Activated T-helper 1 cell treated with Interleukin-2 at 50 U/mL for 16 hours (primary cell): Measurements from ENCODE around the gene AHRR.
"Not testable (repeated sequence)": the region's sequence is repeated elsewhere in the genome, so short reads cannot be mapped to it uniquely, and the experiment has no call there.

Experiments used
- DNase-seq: peaks from one replicate; pipeline ENCODE4 v3.0.0-alpha.2; 2020; ENCODE audit warnings: low read depth

AHRR gene

DNA sequence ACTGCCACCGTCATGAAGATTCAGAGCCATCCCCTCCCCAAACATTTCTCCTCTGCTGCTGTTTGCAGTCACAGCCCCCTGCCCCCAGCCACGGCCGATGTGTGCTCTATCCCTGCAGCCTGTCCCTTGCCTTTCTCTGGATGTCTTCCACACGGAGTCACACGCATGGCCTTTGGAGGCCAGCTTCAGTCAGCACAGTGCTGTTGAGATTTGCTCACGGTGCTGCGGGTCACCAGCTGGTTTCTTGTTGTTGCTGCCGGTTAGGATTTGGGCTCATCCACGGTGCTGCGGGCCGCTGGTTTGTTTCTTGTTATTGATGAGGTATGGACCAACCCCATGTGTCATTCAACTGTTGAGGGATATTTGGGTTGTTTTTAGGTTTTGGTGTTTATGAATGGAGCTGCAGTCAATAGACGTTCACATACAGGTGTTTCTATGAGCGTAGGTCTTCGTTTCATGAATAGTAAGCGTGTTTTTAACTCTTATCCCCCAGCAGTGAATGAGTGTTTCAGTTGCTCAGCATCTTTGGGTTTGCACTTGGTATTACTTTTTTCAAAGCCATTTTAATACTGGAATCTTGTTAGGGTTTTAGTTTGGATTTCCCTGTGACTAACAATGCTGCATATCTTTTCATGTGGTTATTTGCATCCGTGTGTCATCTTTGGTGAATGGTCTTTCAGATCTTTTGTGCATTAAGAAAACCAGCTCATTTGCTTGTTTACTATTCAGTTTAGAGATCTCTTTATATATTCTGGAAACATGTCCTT lies 57.6 kb downstream of the AHRR start:
- no peak for DNase-seq

DNA sequence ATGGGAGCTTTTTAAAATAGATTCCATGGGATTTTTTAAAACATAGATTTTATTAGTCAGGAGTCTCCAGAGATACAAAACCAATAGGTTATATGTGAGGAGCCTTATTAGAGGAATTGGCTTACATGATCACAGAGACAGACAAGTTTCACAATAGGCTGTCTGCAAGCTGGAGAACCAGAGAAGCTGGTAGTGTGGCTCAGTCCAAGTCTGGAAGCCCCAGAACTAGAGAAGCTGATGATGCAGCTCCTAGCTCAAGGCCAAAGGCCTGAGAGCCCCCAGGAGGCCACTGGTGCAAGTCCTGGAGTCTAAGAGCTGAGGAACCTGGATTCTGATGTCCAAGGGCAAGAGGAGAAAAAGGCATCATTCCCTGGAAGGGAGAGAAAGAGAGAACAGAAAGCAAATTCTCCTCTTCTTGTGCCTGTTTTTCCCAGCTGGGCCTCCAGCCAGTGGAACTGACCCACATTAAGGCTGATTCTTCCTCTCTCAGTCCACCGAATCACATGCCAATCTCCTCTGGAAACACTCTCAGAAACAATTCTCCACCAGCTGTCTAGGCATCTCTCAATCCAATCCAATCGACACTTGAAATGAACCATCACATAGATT lies 59.3 kb downstream of the AHRR start:
- DNase-seq, result no peak

GRCh38 chr5:383066-383465 lies 61.6 kb downstream of the AHRR start:
- DNase-seq, result no peak

DNA sequence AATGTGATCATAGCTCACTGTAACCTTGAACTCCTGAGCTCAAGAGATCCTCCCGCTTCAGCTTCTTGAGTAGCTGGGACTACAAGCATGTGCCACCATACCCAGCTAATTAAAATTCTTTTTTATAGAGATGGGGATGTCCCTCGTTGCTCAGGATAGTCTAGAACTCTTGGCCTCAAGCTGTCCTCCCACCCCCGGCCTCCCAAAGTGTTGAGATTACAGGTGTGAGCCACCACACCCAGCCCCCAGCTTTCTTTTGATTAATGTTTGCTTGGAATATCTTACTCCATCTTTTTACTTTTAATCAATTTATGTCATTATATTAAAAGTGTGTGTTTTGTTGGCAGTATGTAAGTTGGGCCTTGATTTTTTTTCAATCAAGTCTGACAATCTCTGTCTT lies 62.1 kb downstream of the AHRR start:
- no peak for DNase-seq

DNA sequence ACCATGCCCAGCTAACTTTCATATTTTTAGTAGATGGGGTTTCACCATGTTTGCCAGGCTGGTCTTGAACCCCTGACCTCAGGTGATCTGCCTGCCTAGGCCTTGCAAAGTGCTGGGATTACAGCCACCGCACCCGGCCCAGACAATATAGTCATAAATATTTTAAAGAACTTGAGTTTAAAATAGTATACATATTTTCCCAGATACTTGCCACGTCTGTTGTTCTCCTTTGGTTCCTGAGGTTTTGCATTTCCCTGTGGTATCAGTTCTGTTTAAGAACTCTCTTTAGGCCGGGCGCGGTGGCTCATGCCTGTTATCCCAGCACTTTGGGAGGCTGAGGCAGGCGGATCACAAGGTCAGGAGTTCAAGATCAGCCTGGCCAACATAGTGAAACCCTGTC lies 63.1 kb downstream of the AHRR start:
- not testable (repeated sequence) for DNase-seq

- no peak for DNase-seq
Observed at GRCh38 chr5:385321-385720, 63.8 kb downstream of the AHRR start.

GRCh38 chr5:386432-387341 lies 65.2 kb downstream of the AHRR start:
- no peak for DNase-seq

DNA sequence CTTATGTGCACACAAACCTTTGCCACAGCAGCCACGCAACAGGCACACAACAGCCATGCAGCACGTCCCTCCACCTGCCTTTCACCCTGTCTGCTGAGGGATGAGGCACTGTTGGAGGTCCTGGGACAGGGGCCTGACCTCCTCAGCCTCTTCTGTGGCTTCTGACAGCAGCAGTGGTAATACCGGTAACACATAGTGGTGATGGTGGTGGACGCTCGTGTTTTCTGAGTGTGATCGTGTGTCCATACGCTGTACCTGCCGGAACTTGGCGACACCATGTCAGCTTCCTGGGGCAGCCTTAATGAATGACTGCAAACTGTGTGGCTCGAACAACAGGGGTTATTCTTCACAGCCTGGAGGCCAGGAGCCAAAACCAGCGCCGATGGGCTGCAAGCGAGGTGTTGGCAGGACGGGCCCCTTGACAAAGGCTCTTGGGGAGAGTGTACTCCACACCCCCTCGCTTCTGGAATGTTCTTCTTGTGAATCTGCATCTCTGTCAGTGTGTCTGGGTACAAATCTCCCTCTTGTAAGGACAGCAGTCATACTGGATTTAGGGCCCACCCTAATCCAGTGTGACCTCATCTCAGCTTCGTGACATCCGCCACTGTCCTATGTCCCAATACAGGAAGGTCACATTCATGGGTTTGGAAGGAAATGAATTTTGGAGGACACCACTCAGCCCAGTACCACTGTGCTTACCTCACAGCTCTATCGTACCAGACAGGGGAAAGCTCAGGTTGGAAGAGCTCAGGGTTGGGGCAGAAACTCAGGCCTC lies 66.2 kb downstream of the AHRR start:
- no peak for DNase-seq

GRCh38 chr5:388266-389196 lies 67.0 kb downstream of the AHRR start:
- DNase-seq, result no peak

DNA sequence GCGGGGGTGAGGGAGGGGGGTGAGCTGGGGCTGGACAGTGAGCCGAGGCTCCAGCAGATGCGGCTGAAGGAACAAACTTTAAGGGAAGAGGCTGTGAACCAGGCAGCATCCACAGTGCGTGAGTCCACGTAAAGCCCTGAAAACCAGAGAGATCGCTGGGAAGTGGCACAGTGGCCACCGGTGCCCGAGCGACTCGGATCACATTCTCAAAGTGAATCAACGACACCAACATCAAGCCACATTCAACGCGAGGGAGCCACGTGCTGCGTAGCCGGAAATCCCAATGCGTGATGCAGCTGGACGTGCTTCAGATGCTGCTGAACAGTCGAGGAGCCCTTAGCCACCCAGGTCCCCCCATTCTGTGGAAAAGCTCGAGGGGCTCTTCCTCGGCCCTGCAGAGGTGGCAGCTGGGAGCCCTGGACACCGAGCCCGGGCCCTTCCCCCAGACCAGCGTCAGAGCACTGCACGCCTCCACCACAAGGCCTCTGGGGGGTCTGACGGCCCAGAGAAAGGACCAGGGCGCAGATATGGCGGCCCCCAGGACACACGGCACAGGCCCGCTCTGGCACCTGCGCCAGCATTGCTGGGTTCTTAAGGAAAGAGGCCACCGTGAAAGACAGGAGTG lies 67.8 kb downstream of the AHRR start:
- DNase-seq, result no peak

GRCh38 chr5:389891-390622 lies 68.5 kb downstream of the AHRR start:
- no peak for DNase-seq

GRCh38 chr5:390623-391491 lies 69.3 kb downstream of the AHRR start:
- no peak for DNase-seq

- DNase-seq, result peak; percentile 32
Observed at GRCh38 chr5:392431-392988, 71.0 kb downstream of the AHRR start.

GRCh38 chr5:393846-394275 lies 72.3 kb downstream of the AHRR start:
- no peak for DNase-seq

DNA sequence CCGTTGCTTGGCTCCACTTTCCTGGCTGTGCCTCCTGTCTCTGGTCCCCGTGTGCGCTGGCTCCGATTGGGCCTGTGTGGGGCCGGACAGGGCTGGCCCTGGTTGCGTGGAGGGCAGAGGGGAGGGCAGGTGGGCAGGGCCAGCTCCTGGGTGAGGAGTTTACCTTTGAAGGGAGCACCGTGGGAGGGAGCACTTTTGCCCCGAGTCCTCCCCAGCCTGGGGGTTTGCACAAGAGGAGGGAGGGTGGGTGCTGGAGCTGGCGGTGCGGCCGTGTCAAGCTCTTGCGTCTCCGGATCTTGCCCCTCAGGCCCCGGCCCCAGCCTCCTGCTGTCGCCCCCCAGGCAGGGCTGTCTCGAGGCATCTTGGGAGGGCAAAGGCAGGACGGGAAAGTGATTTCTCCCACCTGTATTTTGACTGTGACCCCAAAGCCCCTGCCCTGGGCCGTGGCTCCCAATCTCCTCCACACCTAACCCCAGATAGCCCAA lies 73.2 kb downstream of the AHRR start:
- DNase-seq, result no peak

GRCh38 chr5:395156-395920 lies 73.8 kb downstream of the AHRR start:
- no peak for DNase-seq

- no peak for DNase-seq
Observed at GRCh38 chr5:395921-396530, 74.5 kb downstream of the AHRR start.
